Measurements from ENCODE around the gene BTRC. TPM values are rescaled to one million over a fixed set of nuclear protein-coding genes. Genes with fewer than 3 reads are reported as not detected.

The BTRC gene
- total RNA-seq, 1 experiment from 2014 or later: 5.7 TPM

DNA sequence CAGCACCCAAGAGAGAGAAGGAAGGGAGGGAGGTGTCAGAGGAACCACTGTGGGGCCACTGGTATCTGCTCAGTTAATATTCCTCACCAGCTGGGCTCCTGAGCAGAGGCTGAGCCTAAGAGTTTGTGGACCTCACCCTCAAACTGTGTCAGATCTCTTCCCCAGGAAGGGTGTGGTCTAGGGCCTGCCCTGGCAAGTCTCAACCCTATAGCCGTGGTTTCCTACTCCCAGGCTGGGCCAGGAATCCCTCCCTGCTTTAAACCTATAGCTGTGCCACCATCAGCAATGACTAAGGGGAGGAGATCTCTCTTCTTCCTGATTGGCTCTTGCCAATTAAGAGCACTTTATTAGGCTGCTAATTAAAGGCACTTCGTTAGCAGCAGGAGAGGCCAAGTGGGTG, 204.2 kb downstream of the BTRC start:
- Histone ChIP-seq H3K27me3 (ENCODE audit: low read length) (no peaks in the 10 kb centered on the region), H3K27ac (ENCODE audit: low read length) (no peak overlapping the region), H3K9me2 (replicated peaks; ENCODE audit: low read length) (no peaks in the 10 kb centered on the region), H2AFZ (ENCODE audit: low read length) (no peak overlapping the region), H4K20me1 (ENCODE audit: low read length) (no peaks in the 10 kb centered on the region), H3K36me3 (ENCODE audit: low read depth, low read length) (no peaks in the 10 kb centered on the region), H3K4me3 (ENCODE audit: low read length) (no peak overlapping the region), H3K4me2 (ENCODE audit: low read length) (no peak overlapping the region), H3K9ac (ENCODE audit: low read length) (no peak overlapping the region), H3F3A (ENCODE audit: low read length, unreplicated experiment) (no peaks in the 10 kb centered on the region), H3K4me1 (ENCODE audit: insufficient read depth, low read length) (no peaks in the 10 kb centered on the region), H3K9me3 (ENCODE audit: low read length) (no peaks in the 10 kb centered on the region), H3K79me2 (ENCODE audit: low read length) (no peaks in the 10 kb centered on the region)
- ChIA-PET POLR2A (ENCODE audit: unreplicated experiment) (no interaction called here), CTCF (no interaction called here)
- peak; percentile 55 for ATAC-seq
- no peak for DNase-seq
- intact Hi-C loops (cut with micrococcal nuclease): no loop called here
- no TSS peak for BruUV-seq (replicated peaks)
- TF ChIP-seq CTCF (conservative IDR thresholded peaks at IDR 0.05; ENCODE audit: low read depth, low read length) (no peak), EZH2phosphoT487 (IDR thresholded peaks at IDR 0.05; ENCODE audit: borderline replicate concordance, low read length) (no peak), EZH2 (IDR thresholded peaks at IDR 0.05; ENCODE audit: low read length, unreplicated experiment) (no peak)

DNA sequence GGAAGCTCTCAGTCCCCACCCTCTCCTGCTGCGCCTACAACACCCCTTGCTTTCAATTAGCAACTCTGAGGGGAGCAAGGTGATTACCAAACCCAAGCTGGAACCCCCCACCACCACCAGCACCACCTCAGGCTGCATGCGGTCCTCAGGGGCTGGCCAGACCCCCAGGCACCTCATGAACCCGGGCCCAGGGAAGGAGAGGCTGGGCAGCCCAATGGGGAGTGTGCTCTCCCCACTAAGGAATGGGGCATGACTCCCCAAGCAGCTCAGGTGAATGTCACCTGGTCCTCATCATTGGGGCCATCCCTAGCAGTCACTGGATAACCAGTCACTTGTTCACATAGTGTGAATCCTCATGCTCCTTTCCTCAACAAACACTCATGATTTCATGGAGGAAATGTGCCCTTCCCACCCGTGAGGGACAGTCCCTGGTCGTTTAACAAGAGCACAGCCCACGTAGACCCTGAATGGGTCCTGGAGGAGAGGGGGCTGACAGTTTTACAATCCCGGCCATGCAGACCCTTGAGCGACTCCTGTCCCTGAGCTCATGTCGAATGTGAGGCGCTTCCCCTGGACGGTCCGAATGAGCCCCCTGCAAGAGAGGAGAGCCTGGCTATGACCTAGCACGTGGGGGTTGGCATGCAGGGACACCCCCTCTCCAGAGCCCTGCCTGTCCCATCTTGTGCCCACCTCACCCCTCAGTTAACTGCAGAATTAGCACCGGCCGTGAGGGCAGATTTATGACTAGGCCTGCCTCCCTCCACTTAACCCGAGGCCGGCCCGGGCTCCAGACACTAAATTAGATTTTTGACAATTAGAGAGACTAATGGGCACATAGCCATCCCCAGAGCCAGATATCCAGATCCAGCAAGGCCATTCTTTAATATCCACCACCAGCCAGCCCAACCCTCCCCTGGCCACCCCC, 205.0 kb downstream of the BTRC start:
- H3K27ac ChIP-seq (ENCODE audit: low read length): no peak overlapping the region
- H2AFZ ChIP-seq (ENCODE audit: low read length): no peak overlapping the region
- POLR2A ChIA-PET (ENCODE audit: unreplicated experiment): no interaction called here
- TF ChIP-seq CTCF (conservative IDR thresholded peaks at IDR 0.05; ENCODE audit: low read depth, low read length) (no peak), EZH2 (IDR thresholded peaks at IDR 0.05; ENCODE audit: low read length, unreplicated experiment) (no peak)
- no peaks in the 10 kb centered on the region for H4K20me1 ChIP-seq (ENCODE audit: low read length)
- H3K79me2 ChIP-seq (ENCODE audit: low read length): no peaks in the 10 kb centered on the region
- H3K9me3 ChIP-seq (ENCODE audit: low read length): no peaks in the 10 kb centered on the region
- H3K27me3 ChIP-seq (ENCODE audit: low read length): no peaks in the 10 kb centered on the region
- ATAC-seq (no peak), DNase-seq (no peak)
- H3K36me3 ChIP-seq (ENCODE audit: low read depth, low read length): no peaks in the 10 kb centered on the region
- no peak overlapping the region for H3K4me3 ChIP-seq (ENCODE audit: low read length)
- intact Hi-C loops (cut with micrococcal nuclease): no loop called here
- H3K4me1 ChIP-seq (ENCODE audit: insufficient read depth, low read length): no peaks in the 10 kb centered on the region
- H3K9me2 ChIP-seq (replicated peaks; ENCODE audit: low read length): no peaks in the 10 kb centered on the region
- no TSS peak for BruUV-seq (replicated peaks)
- CTCF ChIA-PET: no interaction called here
- H3K4me2 ChIP-seq (ENCODE audit: low read length): no peak overlapping the region
- no peak overlapping the region for H3K9ac ChIP-seq (ENCODE audit: low read length)
- no peaks in the 10 kb centered on the region for H3F3A ChIP-seq (ENCODE audit: low read length, unreplicated experiment)

GRCh38 chr10:101559596-101560297, 205.8 kb downstream of the BTRC start:
- POLR2A ChIA-PET (ENCODE audit: unreplicated experiment): no interaction called here
- CTCF ChIA-PET: no interaction called here
- intact Hi-C loops (cut with micrococcal nuclease): loop anchor here (10.0 kb wide), 1 partner anchor 255 kb away; no protein-coding TSS in a partner anchor

More at GRCh38 chr10:101559596-101560297, 205.8 kb downstream of the BTRC start:
- Histone ChIP-seq H3K4me1 (ENCODE audit: insufficient read depth, low read length) (no peaks in the 10 kb centered on the region), H3K79me2 (ENCODE audit: low read length) (no peaks in the 10 kb centered on the region), H3F3A (ENCODE audit: low read length, unreplicated experiment) (no peaks in the 10 kb centered on the region), H3K9me3 (ENCODE audit: low read length) (no peaks in the 10 kb centered on the region), H2AFZ (ENCODE audit: low read length) (no peak overlapping the region), H3K4me2 (ENCODE audit: low read length) (no peak overlapping the region), H3K9me2 (replicated peaks; ENCODE audit: low read length) (no peaks in the 10 kb centered on the region), H3K4me3 (ENCODE audit: low read length) (no peak overlapping the region), H3K9ac (ENCODE audit: low read length) (no peak overlapping the region), H3K27ac (ENCODE audit: low read length) (no peak overlapping the region), H3K36me3 (ENCODE audit: low read depth, low read length) (no peaks in the 10 kb centered on the region), H3K27me3 (ENCODE audit: low read length) (no peaks in the 10 kb centered on the region), H4K20me1 (ENCODE audit: low read length) (no peaks in the 10 kb centered on the region)
- no peak for DNase-seq
- ATAC-seq: no peak
- TF ChIP-seq EZH2 (IDR thresholded peaks at IDR 0.05; ENCODE audit: low read length, unreplicated experiment): no peak
- no peak for TF ChIP-seq EZH2phosphoT487 (IDR thresholded peaks at IDR 0.05; ENCODE audit: borderline replicate concordance, low read length)
- no peak for TF ChIP-seq CTCF (conservative IDR thresholded peaks at IDR 0.05; ENCODE audit: low read depth, low read length)
- no TSS peak for BruUV-seq (replicated peaks)

All from PC-3 (cell line).